ENCODE measurements around the gene LHX5. TPM values are rescaled to one million over a fixed set of nuclear protein-coding genes. Genes with fewer than 3 reads are reported as not detected.
"Not testable (repeated sequence)": the region's sequence is repeated elsewhere in the genome, so short reads cannot be mapped to it uniquely, and the experiment has no call there.

The LHX5 gene
- not detected for total RNA-seq

DNA sequence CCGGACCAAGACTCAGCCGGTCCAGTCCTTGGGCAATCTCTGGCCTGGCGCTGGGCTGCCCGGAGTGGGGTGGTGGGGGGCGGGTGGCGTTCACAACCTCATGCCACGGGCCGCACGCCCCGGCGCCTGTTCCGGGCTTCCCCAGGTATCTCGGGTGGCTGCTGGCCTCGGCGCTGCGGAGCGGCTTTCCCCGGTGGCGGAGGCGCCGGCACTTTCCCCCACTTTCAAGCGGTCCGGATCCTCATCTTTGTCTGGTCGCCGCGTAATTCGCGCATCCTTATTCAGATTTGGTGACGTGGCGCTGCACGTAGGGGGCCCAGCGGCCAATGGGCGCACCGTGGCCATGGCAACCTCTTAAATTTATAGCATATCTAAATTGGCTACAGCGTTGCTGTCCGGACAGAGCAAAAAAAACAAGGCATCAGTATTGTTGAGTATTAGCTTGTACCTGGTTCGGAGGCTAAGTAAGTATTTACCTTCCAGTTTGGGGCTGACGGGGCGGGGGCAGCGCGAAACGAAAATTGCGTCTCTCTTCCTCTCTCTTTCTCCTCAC, at the start of gene LHX5:
Gene LHX5 (minus strand): TSS at position 253 of the 553 bp plus-strand sequence. CDS start 373 bp downstream, outside the sequence.
- DNase-seq (ENCODE audit: low spot score) (no peak), ATAC-seq (no peak)

GRCh38 chr12:113519464-113520307, 48.0 kb upstream of the LHX5 start:
- no peak for DNase-seq (ENCODE audit: low spot score)
- ATAC-seq = no peak

DNA sequence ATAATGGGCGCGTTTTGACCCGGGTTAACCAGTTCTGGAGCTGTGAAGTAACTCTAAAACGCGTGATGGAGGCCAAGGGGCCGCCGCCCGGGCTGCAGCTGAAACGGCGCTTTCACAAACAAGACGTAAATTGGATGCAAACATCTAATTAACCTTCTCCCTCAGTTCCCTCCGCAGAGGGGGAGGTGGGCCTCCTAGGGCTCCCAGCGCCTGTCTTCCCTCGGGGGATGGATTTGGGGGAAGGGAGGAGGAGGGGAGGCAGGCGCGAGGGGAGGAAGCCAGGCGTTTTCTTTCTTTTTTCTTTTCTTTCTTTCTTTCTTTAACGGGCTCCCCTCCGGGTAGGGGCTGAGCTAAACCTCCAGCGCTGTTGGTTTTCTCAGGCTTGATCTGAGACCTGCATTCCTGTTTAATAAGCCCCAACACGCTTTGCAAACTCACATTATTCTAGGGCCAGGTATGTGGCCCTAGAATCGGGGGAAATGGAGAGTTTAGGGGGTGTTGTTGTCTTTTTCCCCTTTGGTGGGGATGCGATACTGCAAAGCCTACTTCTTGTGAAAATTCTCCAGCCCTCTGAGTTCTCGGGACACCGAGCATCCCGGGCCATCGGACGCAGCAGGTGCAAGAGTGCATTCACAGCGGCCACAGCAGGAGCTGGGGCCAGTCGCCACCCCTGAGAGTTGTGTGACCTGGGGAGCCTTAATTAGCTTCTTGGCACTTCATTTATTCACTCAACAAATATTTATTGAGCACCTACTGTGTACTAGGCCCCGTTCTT, 43.6 kb upstream of the LHX5 start:
- ATAC-seq (no peak), DNase-seq (ENCODE audit: low spot score) (no peak)

- DNase-seq (ENCODE audit: low spot score) (no peak), ATAC-seq (no peak)
Measured at GRCh38 chr12:113514602-113515001, 42.9 kb upstream of the LHX5 start.

DNA sequence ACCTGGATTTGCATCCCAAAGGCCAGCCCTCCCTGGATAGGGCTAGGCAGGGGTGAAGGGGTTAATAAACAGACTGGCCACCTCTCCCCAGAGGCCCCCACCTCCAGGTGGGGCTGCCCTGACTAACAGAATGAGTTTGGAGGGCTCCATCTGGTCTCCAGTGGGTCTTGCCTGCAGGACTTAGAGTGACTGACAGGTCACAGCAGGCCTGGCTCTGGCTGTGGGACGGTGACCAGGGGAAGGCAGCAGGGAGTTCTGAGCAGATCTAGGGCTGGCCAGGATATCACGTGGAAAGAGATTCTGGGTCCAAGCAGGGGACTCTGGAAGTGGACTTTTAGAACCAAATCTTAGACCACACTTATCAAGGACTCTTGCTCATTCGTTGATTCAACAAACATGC, 40.9 kb upstream of the LHX5 start:
- DNase-seq (ENCODE audit: low spot score) = no peak

DNA sequence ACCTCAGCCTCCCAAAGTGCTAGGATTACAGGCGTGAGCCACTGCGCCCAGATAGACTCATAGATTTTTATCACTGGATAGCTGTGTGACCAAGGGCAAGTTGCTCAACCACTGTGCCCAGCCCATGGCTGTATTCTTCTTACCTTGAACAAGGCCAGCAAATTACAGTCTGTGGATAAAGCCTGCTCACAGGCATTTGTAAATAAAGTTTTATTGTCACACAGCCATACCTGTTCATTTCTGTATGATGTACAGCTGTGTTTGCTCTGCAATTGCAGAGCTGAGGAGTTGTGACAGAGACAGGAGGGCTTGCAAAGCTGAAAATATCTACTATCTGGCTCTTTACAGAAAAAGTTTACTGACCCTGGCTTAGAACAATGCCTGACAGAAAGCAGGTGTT, 35.2 kb upstream of the LHX5 start:
- ATAC-seq (no peak), DNase-seq (ENCODE audit: low spot score) (no peak)

More for the DNA sequence above, 40.9 kb upstream of the LHX5 start:
- ATAC-seq = no peak

GRCh38 chr12:113505941-113506340, 34.3 kb upstream of the LHX5 start:
- ATAC-seq = no peak
- DNase-seq (ENCODE audit: low spot score) = no peak

- no peak for DNase-seq (ENCODE audit: low spot score)
- ATAC-seq = no peak
Measured at GRCh38 chr12:113504917-113505316, 33.2 kb upstream of the LHX5 start.

- no peak for ATAC-seq
- no peak for DNase-seq (ENCODE audit: low spot score)
Measured at GRCh38 chr12:113500782-113501311, 29.2 kb upstream of the LHX5 start.

- no peak for ATAC-seq
- DNase-seq (ENCODE audit: low spot score) = no peak
Measured at GRCh38 chr12:113500306-113500675, 28.6 kb upstream of the LHX5 start.

DNA sequence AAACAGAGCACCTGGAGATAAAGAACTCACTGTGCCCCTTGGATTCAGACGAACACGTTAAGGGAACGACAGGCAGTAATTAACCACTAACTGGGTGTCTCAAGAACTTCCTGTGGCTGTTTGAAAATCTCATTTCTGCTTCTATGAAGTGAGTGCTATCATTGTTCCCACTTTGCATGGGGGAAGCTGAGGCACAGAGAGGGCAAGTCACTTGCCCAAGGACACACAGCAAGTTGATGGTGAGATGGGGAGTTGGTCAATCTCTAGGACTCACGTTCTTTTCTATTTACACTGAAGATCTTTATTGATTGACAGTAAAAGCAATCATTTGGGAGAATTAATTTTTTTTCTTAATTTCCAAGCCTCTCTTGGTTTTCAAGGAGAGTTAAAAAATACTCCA, 26.8 kb upstream of the LHX5 start:
- ATAC-seq (no peak), DNase-seq (ENCODE audit: low spot score) (no peak)

- ATAC-seq (no peak), DNase-seq (ENCODE audit: low spot score) (no peak)
Measured at GRCh38 chr12:113497693-113498092, 26.0 kb upstream of the LHX5 start.

DNA sequence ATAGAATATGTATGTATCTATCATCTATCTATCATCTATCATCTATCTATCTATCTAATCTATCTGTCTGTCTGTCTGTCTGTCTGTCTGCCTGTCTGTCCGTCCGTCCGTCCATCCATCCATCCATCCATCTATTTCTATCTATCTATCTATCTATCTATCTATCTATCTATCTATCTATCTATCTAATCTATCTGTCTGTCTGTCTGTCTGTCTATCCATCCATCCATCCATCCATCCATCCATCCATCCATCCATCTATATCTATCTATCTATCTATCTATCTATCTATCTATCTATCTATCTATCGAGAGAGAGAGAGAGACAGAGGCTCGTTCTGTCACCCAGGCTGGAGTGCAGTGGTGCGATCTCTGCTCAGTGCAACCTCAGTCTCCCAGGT, 24.3 kb upstream of the LHX5 start:
- ATAC-seq; DNase-seq (ENCODE audit: low spot score): not testable (repeated sequence)

DNA sequence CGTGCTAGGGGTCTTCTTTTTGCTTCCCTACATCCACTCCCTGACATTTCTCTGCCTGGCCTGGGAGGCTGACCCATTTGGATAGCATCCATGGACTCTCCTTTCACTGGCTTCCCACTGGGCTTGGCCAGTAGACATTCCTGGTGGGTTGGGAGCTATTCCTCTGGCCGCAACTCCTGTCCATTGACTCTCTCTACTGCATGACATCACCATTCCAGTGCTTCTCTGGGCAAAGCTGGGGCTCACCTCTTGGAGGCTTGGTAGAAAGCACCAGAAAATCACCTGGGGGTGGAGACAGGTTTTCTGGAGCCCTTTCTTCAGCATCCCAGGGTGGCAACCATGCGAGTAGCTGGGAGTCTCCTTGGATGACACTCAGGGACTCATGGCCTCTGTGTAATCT, 16.7 kb upstream of the LHX5 start:
- DNase-seq (ENCODE audit: low spot score) = no peak
- ATAC-seq = no peak

DNA sequence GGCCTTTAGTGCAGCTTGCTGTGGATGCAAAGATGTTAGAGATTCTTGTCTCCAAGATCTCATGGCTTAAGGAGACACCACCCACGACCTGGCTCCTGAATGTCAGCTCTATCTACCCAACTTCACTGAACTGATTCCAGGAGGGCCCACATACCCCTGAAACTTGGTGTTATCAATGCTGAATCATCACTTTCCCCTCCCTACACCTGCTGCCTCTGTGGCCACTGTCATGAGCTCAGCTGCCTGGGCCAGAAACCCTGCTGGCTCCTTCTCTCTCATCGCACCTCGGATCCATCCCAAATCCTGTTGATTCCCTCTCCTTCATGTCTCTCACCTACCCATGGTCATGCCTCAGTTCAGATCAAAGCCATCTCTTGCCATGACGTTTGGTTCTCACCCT, 15.1 kb upstream of the LHX5 start:
- no peak for ATAC-seq
- DNase-seq (ENCODE audit: low spot score) = no peak

- no peak for ATAC-seq
- DNase-seq (ENCODE audit: low spot score) = no peak
Measured at GRCh38 chr12:113485330-113485729, 13.7 kb upstream of the LHX5 start.

DNA sequence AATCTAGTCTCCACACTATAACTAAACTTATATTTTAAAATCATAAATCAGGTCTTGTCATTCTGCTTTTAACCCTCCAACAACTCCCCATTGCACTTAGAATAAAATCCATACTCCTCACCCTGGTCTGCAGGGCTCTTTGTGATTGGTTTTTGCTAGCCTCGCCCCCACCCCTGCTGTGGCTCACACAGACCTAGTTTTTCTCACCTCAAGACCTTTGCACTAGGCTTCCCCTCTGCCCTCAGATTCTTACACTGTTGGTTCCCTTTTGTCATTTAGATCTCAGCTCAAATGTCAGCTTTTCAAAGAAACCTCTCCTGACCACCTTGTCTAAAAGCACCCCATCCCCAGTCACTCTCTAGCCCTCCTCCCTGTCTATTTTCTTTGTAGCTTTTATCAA, 10.7 kb upstream of the LHX5 start:
- no peak for ATAC-seq
- DNase-seq (ENCODE audit: low spot score) = no peak

- ATAC-seq = no peak
- no peak for DNase-seq (ENCODE audit: low spot score)
Measured at GRCh38 chr12:113480336-113480971, 8.8 kb upstream of the LHX5 start.

GRCh38 chr12:113479590-113480335, 8.1 kb upstream of the LHX5 start:
- DNase-seq (ENCODE audit: low spot score) (no peak), ATAC-seq (peak; percentile 81)

- ATAC-seq (no peak), DNase-seq (ENCODE audit: low spot score) (no peak)
Measured at GRCh38 chr12:113479216-113479589, 7.5 kb upstream of the LHX5 start.

All from left lobe of liver (tissue), 2 donors.